ENCODE measurements around the gene PIP5K1A.

GRCh38 chr1:151175041-151175741 is 23.2 kb upstream of the PIP5K1A start:
- TF ChIP-seq EZH2phosphoT487 (IDR thresholded peaks at IDR 0.05; ENCODE audit: insufficient read depth, low read depth) (no peak), EZH2 (IDR thresholded peaks at IDR 0.05; ENCODE audit: insufficient read depth, poor library complexity, severe bottlenecking) (no peak)
